Spleen (tissue), 11 donors: Measurements from ENCODE around the gene CTSL. TPM values are rescaled to one million over a fixed set of nuclear protein-coding genes. Genes with fewer than 3 reads are reported as not detected.

Source experiments
- DNase-seq: peaks from one replicate; pipeline ENCODE4 v3.0.0-alpha.2; 2020
- H3K27ac ChIP-seq, 8 donors: fragments of 200-600 bp; sonication (generic) in 7 of 8; 1 replicate in 4 of 8; 2 replicates in 4 of 8; pipeline versions ENCODE4 v1.5.0 to v1.8.0; 2016 to 2021; ENCODE audit warnings: inconsistent platforms in 4 of 8, mild to moderate bottlenecking in 4 of 8, moderate library complexity in 1 of 8
- H3K27me3 ChIP-seq, 7 donors: fragments of 200-600 bp; sonication (generic) in 6 of 7; replicated peaks in 1 of 7; 1 replicate in 4 of 7; 2 replicates in 3 of 7; pipeline versions ENCODE4 v1.5.0 to v1.8.0; 2016 to 2021; ENCODE audit warnings: inconsistent platforms in 3 of 7, mild to moderate bottlenecking in 1 of 7
- H3K36me3 ChIP-seq, 6 donors: fragments of 200-600 bp; sonication (generic) in 5 of 6; 1 replicate in 4 of 6; 2 replicates in 2 of 6; pipeline versions ENCODE4 v1.5.0 to v1.8.0; 2016 to 2021; ENCODE audit warnings: inconsistent platforms in 2 of 6
- H3K4me1 ChIP-seq, 6 donors: fragments of 200-600 bp; sonication (generic) in 5 of 6; 1 replicate in 3 of 6; 2 replicates in 3 of 6; pipeline versions ENCODE4 v1.5.0 to v1.8.0; 2016 to 2021; ENCODE audit warnings: inconsistent platforms in 3 of 6
- H3K4me3 ChIP-seq, 8 donors: fragments of 200-600 bp; sonication (generic) in 7 of 8; 1 replicate in 4 of 8; 2 replicates in 4 of 8; pipeline versions ENCODE4 v1.5.0 to v1.8.0; 2016 to 2021; ENCODE audit warnings: inconsistent platforms in 4 of 8, mild to moderate bottlenecking in 4 of 8, moderate library complexity in 2 of 8
- H3K9me3 ChIP-seq, 8 donors: fragments of 200-600 bp; sonication (generic) in 7 of 8; 1 replicate in 4 of 8; 2 replicates in 4 of 8; pipeline versions ENCODE4 v1.5.0 to v1.8.0; 2016 to 2021; ENCODE audit warnings: inconsistent platforms in 4 of 8
- POLR2A ChIP-seq, 3 donors: fragments of 450-650 bp; IDR thresholded peaks; one replicate each; pipeline ENCODE4 v1.5.1; 2017; ENCODE audit warnings: antibody characterized with exemption in 3 of 3, mild to moderate bottlenecking in 1 of 3
- POLR2AphosphoS5 ChIP-seq, 3 donors: sonication (generic); formaldehyde crosslinking; IDR thresholded peaks; one replicate each; pipeline ENCODE4 v1.5.1; 2017; ENCODE audit warnings: antibody characterized with exemption in 3 of 3
- WGBS, 5 donors: extraction: QIAGEN DNeasy Blood & Tissue Kit in 3 of 5; methylation state at CpG; one replicate each; pipeline versions ENCODE4 v1.1.5 to v1.1.7; 2013 to 2018; 5-methylcytosine and 5-hydroxymethylcytosine counted together
- intact Hi-C: fragments of 100-400 bp; cut with DNase I; formaldehyde crosslinking; loops from one replicate; pipeline ENCODE4 v1.15.0; 2023; ENCODE audit warnings: low total_unique reads
- polyA plus RNA-seq, 3 donors: library from polyadenylated mRNA; stranded (reverse); fragments of 200-250 nt; gene quantifications; one replicate each; pipeline ENCODE4 v1.2.1, GENCODE V29; 2013
- total RNA-seq, 7 donors: library from RNA; depleted of rRNA in 3 of 7; stranded (reverse); fragments of >200 nt in 3 of 7; fragmentation: NEBNext Ultra II Directional in 4 of 7; extraction: Animal tissue kit (Norgen Biotek cat#: 25700) in 4 of 7; gene quantifications; one replicate each; pipeline versions ENCODE4 v1.1.0 to v1.2.1, GENCODE V29; 2016 to 2021
- TF ChIP-seq, protein P1 (sequence below), 11 experiments: fragments of 200-600 bp in 7 of 11; fragments of 450-650 bp in 4 of 11; sonication (generic) in 4 of 11; IDR thresholded peaks in 8 of 11; conservative IDR thresholded peaks in 3 of 11; 1 replicate in 7 of 11; 2 replicates in 4 of 11; pipeline versions ENCODE4 v1.4.0 to v1.8.0; 2016 to 2021; ENCODE audit warnings: antibody characterized with exemption in 11 of 11, inconsistent platforms in 4 of 11, mild to moderate bottlenecking in 1 of 11
- donor health status: healthy with polysubstance abuse.
- donor health status: DM: no; HTN: no; CAD: no; lungs with moderate emphysema.
- donor health status: DM: no; HTN: no; CAD: no.
- donor health status: Bipolar disorder and iron deficiency.
- donor health status: healthy.
- donor health status: DM: no; HTN: no; CAD: no.
- donor health status: DM: yes; HTN: yes; CAD: no.

The CTSL gene
- total and polyA plus RNA-seq, 10 donors: 37.8 to 384 (median 163) TPM

DNA sequence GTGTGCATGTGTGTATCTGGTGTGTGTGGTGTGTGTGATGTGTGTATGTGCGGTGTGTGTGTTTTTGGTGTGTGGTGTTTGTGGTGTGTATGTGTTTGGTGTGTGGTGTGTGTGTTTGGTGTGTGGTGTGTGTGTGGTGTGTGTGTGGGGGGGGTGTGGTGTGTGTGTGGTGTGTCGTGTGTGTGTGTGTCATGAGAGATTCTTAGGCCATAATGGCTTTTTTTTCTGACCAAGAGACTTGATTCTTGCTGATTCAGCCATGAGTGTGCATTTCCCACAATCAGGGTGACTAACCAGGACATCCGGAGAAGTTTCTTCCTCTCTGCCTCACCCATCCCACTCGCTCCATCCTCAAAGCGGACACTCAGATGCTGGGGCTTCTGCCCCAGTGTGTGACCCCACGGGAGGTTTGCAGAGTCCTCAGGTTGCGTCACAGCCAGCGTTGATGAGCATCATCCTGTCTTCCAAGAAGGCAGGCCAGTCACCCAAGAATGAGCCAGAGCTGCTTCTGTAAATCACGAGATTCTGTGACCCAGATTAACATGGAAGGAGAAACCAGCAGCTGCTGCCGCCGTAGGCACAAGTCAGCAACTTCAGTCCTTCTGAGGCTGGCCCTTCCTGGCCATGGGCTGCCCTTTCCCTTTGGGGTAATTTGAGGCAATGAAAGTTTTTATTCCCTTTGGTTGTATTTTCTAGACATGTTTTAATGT is 12.5 kb upstream of the CTSL start:
- DNase-seq: no peak
- Histone ChIP-seq H3K27ac (peak overlapping the region; percentile 42 to 80 (median 67)), H3K36me3 (peaks cover 0 to 7% (median 0%) of the 10 kb centered on the region in 6 donors), H3K4me3 (peak overlapping the region in 1 of 8 donors; percentile 35), H3K27me3 (no peaks in the 10 kb centered on the region), H3K9me3 (no peaks in the 10 kb centered on the region), H3K4me1 (peaks cover 0 to 28% (median 13%) of the 10 kb centered on the region in 6 donors)
- TF ChIP-seq, protein P1, sequence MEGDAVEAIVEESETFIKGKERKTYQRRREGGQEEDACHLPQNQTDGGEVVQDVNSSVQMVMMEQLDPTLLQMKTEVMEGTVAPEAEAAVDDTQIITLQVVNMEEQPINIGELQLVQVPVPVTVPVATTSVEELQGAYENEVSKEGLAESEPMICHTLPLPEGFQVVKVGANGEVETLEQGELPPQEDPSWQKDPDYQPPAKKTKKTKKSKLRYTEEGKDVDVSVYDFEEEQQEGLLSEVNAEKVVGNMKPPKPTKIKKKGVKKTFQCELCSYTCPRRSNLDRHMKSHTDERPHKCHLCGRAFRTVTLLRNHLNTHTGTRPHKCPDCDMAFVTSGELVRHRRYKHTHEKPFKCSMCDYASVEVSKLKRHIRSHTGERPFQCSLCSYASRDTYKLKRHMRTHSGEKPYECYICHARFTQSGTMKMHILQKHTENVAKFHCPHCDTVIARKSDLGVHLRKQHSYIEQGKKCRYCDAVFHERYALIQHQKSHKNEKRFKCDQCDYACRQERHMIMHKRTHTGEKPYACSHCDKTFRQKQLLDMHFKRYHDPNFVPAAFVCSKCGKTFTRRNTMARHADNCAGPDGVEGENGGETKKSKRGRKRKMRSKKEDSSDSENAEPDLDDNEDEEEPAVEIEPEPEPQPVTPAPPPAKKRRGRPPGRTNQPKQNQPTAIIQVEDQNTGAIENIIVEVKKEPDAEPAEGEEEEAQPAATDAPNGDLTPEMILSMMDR (IDR thresholded peaks at IDR 0.05 in 8 of 11, conservative IDR thresholded peaks at IDR 0.05 in 3 of 11): no peak
- TF ChIP-seq POLR2AphosphoS5 (IDR thresholded peaks at IDR 0.05): peak in 2 of 3 donors; percentile 69 to 86
- no peak for TF ChIP-seq POLR2A (IDR thresholded peaks at IDR 0.05)
- WGBS, 5 donors: 33 to 62% (median 40%) methylated on average over 11 of the region's 11 CpGs
- intact Hi-C loops: no loop called here

DNA sequence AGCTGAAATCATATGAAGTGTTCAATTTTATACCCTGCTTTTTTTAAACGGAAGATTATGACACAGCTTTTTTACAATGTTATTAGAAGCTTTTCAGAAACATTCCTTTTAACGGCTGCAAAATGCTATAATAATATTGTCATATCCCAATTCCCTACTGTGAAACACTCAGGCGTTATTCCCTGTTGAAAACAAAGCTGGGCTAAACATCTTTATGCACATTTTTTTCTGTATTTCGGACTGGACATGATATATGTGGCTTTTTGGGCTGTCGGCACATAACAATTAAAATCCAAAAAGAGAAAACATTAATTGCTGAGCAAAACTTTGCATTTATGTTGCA is 12.0 kb upstream of the CTSL start:
- WGBS, 5 donors: 55 to 78% (median 75%) methylated on average over 5 of the region's 5 CpGs
- Histone ChIP-seq H3K36me3 (peaks cover 0 to 4% (median 0%) of the 10 kb centered on the region in 6 donors), H3K9me3 (no peaks in the 10 kb centered on the region), H3K4me3 (no peak overlapping the region), H3K4me1 (peaks cover 0 to 25% (median 13%) of the 10 kb centered on the region in 6 donors), H3K27ac (peak overlapping the region; percentile 42 to 80 (median 67)), H3K27me3 (no peaks in the 10 kb centered on the region)
- intact Hi-C loops: no loop called here
- TF ChIP-seq POLR2AphosphoS5 (IDR thresholded peaks at IDR 0.05) (no peak), POLR2A (IDR thresholded peaks at IDR 0.05) (no peak)
- TF ChIP-seq, protein P1 (IDR thresholded peaks at IDR 0.05 in 8 of 11, conservative IDR thresholded peaks at IDR 0.05 in 3 of 11): no peak
- DNase-seq: no peak

DNA sequence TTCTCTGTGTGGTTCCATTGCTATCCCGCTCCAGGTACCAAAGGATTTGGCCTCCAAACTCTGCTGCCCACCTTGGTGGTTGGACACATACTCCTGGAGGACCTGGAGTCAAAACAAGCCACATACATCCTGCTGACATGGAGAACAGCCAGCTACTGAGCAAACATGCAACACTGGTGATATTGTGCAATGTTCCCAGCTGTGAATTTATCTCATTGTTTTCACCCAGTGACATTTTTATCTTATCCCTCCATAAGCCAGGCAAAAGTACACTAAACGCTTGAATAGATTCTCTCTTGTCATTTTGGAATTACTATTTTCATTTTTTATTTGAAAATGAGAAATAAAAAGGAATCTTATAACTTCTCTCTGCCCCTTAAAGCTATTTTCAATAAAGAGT is 11.1 kb upstream of the CTSL start:
- Histone ChIP-seq H3K4me1 (peaks cover 0 to 22% (median 13%) of the 10 kb centered on the region in 6 donors), H3K9me3 (no peaks in the 10 kb centered on the region), H3K27me3 (no peaks in the 10 kb centered on the region), H3K27ac (peak overlapping the region; percentile 13 to 80 (median 67)), H3K4me3 (no peak overlapping the region), H3K36me3 (no peaks in the 10 kb centered on the region)
- DNase-seq: no peak
- WGBS, 5 donors: 63 to 89% (median 68%) methylated on average over 2 of the region's 2 CpGs
- TF ChIP-seq POLR2A (IDR thresholded peaks at IDR 0.05): no peak
- peak in 1 of 3 donors; percentile 53 for TF ChIP-seq POLR2AphosphoS5 (IDR thresholded peaks at IDR 0.05)
- intact Hi-C loops: no loop called here

DNA sequence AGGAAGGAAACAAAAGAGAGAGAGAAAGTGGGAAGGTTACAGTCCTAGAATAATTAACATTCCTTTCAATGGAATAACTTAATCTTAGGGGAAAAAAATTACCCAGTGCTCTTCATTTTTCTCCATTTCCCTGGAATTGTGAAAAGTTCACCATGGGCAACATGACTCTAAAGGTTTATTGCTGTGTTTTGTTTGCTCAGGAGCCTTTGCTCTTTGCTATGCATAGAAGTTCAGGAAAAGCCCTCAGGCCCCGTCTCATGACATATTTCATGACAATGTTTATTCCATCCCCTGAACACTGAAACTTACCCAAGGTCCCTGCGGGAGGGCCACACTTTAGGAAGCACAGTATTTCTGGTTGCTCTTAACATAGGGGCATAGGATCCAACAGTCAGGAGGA is 9.8 kb upstream of the CTSL start:
- no peak for DNase-seq
- Histone ChIP-seq H3K9me3 (no peaks in the 10 kb centered on the region), H3K4me1 (peaks cover 0 to 22% (median 13%) of the 10 kb centered on the region in 6 donors), H3K27ac (no peak overlapping the region), H3K4me3 (no peak overlapping the region), H3K36me3 (no peaks in the 10 kb centered on the region), H3K27me3 (no peaks in the 10 kb centered on the region)
- WGBS, 5 donors: 73 to 90% (median 78%) methylated on average over 2 of the region's 2 CpGs
- TF ChIP-seq, protein P1 (IDR thresholded peaks at IDR 0.05 in 8 of 11, conservative IDR thresholded peaks at IDR 0.05 in 3 of 11): no peak
- TF ChIP-seq POLR2A (IDR thresholded peaks at IDR 0.05) (no peak), POLR2AphosphoS5 (IDR thresholded peaks at IDR 0.05) (no peak)
- intact Hi-C loops: no loop called here
